OCI-LY1 (cell line): ENCODE data around the gene GPX5.

Source experiments
- CTCF ChIP-seq: fragments of 200-600 bp; sonication (generic), shearing (Covaris generic); IDR thresholded peaks from 2 replicates; pipeline ENCODE4 v1.5.1; 2017; ENCODE audit warnings: mild to moderate bottlenecking, antibody characterized with exemption, low read length, moderate library complexity, mixed read lengths
- EZH2 ChIP-seq: fragments of 200-600 bp; sonication (generic), shearing (Covaris generic); IDR thresholded peaks from 2 replicates; pipeline ENCODE4 v1.8.0; 2017; ENCODE audit warnings: borderline replicate concordance, mixed run types, mild to moderate bottlenecking, antibody characterized with exemption, low read length, moderate library complexity, mixed read lengths

GRCh38 chr6:28569748-28570147 is 44.1 kb downstream of the GPX5 start:
- TF ChIP-seq CTCF (no peak), EZH2 (no peak)
